DND-41 (cell line): ENCODE data around the gene EMILIN2.

Experiments used
- ATAC-seq: fragments of 200-7000 bp; cut with Tn5 transposase; 3 replicates; pipeline ENCODE4 v1.9.1; 2021; ENCODE audit warnings: low read depth; ENCODE audit not compliant: insufficient read depth
- DNase-seq: peaks from one replicate; pipeline ENCODE4 v3.0.0-alpha.2; 2020
- H2AFZ ChIP-seq: 2 replicates; pipeline ENCODE4 v1.6.0; 2012; ENCODE audit warnings: low read depth, low read length
- H3K27ac ChIP-seq: 2 replicates; pipeline ENCODE4 v1.5.1; 2012; ENCODE audit warnings: low read length, inconsistent platforms
- H3K27me3 ChIP-seq: fragments of 200-600 bp; sonication (generic); 2 replicates; pipeline ENCODE4 v1.6.0; 2012; ENCODE audit warnings: low read length, mild to moderate bottlenecking, inconsistent platforms; ENCODE audit not compliant: insufficient read depth, poor library complexity
- H3K36me3 ChIP-seq: 2 replicates; pipeline ENCODE4 v1.5.1; 2012; ENCODE audit warnings: low read length, inconsistent platforms; ENCODE audit not compliant: insufficient read depth
- H3K4me1 ChIP-seq: 2 replicates; pipeline ENCODE4 v1.5.1; 2012; ENCODE audit warnings: mild to moderate bottlenecking, low read length; ENCODE audit not compliant: insufficient read depth
- H3K4me2 ChIP-seq: 2 replicates; pipeline ENCODE4 v1.6.0; 2012; ENCODE audit warnings: mild to moderate bottlenecking, moderate library complexity, low read length, inconsistent platforms; ENCODE audit not compliant: insufficient read depth
- H3K4me3 ChIP-seq, 2 experiments: fragments of 200-600 bp in 1 of 2; shearing (Covaris generic) in 1 of 2; 2 replicates each; pipeline ENCODE4 v1.5.1; 2012 to 2016; ENCODE audit warnings: inconsistent platforms in 2 of 2, low read length in 2 of 2, mild to moderate bottlenecking in 2 of 2, low read depth in 1 of 2, moderate library complexity in 1 of 2
- H3K79me2 ChIP-seq: 2 replicates; pipeline ENCODE4 v1.6.0; 2012; ENCODE audit warnings: low read length, inconsistent platforms; ENCODE audit not compliant: insufficient read depth
- H3K9ac ChIP-seq: 2 replicates; pipeline ENCODE4 v1.6.0; 2012; ENCODE audit warnings: low read depth, mild to moderate bottlenecking, inconsistent platforms, low read length, moderate library complexity
- H3K9me3 ChIP-seq: 2 replicates; pipeline ENCODE4 v1.5.1; 2012; ENCODE audit warnings: low read length, moderate library complexity, mild to moderate bottlenecking, inconsistent platforms; ENCODE audit not compliant: insufficient read depth, severe bottlenecking
- H4K20me1 ChIP-seq: 2 replicates; pipeline ENCODE4 v1.6.0; 2012; ENCODE audit warnings: low read length; ENCODE audit not compliant: insufficient read depth
- EZH2 ChIP-seq: IDR thresholded peaks from 3 replicates; pipeline ENCODE4 v1.6.1; 2012; ENCODE audit warnings: borderline replicate concordance, low read depth, mild to moderate bottlenecking, moderate library complexity, low read length, inconsistent platforms; ENCODE audit not compliant: severe bottlenecking
- TF ChIP-seq, protein P1 (sequence below): IDR thresholded peaks from 2 replicates; pipeline ENCODE4 v1.5.1; 2012; ENCODE audit warnings: borderline replicate concordance, low read length, moderate library complexity, mild to moderate bottlenecking; ENCODE audit not compliant: poor library complexity, severe bottlenecking; ENCODE audit errors: extremely low read depth

Gene EMILIN2

GRCh38 chr18:2906704-2907549 is 60.1 kb downstream of the EMILIN2 start:
- Histone ChIP-seq H3K9me3 (no peaks in the 10 kb centered on the region), H3K9ac (peak overlapping the region; percentile 88), H3K36me3 (peaks cover 38% of the 10 kb centered on the region), H3K27me3 (no peaks in the 10 kb centered on the region), H3K4me1 (peaks cover 26% of the 10 kb centered on the region), H3K4me2 (peak overlapping the region; percentile 74), H3K79me2 (peaks cover 18% of the 10 kb centered on the region), H3K4me3 (peak overlapping the region; percentile 81 to 82), H4K20me1 (peaks cover 10% of the 10 kb centered on the region), H2AFZ (peak overlapping the region; percentile 95), H3K27ac (peak overlapping the region; percentile 74)
- ATAC-seq (peak; percentile 66), DNase-seq (peak; percentile 61)
- TF ChIP-seq, protein P1, sequence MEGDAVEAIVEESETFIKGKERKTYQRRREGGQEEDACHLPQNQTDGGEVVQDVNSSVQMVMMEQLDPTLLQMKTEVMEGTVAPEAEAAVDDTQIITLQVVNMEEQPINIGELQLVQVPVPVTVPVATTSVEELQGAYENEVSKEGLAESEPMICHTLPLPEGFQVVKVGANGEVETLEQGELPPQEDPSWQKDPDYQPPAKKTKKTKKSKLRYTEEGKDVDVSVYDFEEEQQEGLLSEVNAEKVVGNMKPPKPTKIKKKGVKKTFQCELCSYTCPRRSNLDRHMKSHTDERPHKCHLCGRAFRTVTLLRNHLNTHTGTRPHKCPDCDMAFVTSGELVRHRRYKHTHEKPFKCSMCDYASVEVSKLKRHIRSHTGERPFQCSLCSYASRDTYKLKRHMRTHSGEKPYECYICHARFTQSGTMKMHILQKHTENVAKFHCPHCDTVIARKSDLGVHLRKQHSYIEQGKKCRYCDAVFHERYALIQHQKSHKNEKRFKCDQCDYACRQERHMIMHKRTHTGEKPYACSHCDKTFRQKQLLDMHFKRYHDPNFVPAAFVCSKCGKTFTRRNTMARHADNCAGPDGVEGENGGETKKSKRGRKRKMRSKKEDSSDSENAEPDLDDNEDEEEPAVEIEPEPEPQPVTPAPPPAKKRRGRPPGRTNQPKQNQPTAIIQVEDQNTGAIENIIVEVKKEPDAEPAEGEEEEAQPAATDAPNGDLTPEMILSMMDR: peak; percentile 51
- TF ChIP-seq EZH2: no peak

DNA sequence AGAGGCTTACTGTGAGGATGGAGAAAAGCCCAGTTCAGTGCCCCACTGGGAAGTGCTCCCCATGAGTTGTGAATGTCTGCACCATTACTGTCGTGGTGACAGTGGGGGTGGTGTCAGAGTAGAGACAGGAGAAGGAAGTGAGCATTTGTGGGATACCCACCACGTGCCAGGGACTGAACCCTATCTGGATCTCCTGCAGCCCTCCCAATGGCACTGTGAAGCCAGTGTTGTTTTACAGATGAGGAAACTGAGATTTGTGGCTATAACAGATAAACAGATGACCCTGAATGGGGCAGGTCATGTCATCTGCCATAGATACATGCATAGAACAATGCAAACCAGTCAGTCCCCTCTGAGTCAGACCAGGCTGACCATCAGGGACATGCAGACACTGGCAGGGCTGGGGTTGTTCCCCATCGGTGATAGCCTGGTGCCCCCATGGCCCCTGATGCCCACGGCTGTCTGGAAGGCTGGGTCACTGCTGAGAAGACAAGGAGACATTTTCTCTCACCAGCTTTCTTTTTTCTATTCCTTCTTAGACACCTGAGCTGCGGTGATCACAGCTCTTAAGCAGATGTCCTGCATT is 60.8 kb downstream of the EMILIN2 start:
- TF ChIP-seq EZH2: no peak
- TF ChIP-seq, protein P1: no peak
- Histone ChIP-seq H3K9ac (peak overlapping the region; percentile 88; the same call in 1 of the 2 replicates), H3K36me3 (peaks cover 43% of the 10 kb centered on the region), H3K4me3 (peak overlapping the region in 1 of 2 experiments; percentile 82; a peak in 2 of 4 replicates), H3K9me3 (no peaks in the 10 kb centered on the region), H2AFZ (no peak overlapping the region), H3K27me3 (no peaks in the 10 kb centered on the region), H4K20me1 (peaks cover 10% of the 10 kb centered on the region), H3K4me1 (peaks cover 26% of the 10 kb centered on the region), H3K27ac (no peak overlapping the region), H3K4me2 (peak overlapping the region; percentile 74), H3K79me2 (peaks cover 18% of the 10 kb centered on the region)
- ATAC-seq (peak; percentile 8), DNase-seq (no peak)

DNA sequence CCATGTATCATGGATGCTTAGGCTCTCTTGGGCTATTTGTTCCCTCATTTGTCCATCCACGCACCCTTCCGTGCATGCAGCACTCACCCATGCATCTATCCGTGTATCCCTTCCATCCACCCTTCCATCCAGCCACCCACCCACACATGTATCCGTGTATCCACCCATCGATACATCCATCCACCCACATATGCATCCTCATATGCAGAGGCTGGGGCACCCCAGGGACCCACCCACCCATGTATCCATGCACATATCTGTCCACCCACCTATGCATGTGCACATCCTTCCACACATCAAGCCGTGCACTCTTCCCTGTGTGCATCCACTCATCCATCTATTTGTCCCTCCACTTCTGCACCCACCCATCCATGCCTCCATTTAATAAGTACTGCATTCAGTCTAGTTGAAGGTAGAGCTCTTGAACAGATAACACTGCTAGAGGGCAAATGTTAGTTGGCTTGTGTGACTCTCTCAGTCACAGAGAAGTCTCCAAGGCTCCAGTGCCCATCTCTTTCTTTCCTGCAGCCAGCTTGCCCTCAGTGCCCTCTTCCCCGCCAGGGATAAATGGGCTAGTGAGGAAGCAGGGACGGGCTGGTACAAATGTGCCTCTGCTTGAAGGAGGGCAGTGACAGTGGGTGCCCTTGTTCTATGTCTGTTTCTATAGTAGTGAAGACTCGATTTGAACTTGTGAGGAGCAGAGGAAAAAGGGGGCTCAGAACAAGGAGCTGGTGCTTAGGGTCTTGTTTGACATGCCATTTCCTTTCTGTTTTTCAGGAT is 61.5 kb downstream of the EMILIN2 start:
- peaks cover 10% of the 10 kb centered on the region for H4K20me1 ChIP-seq
- H3K9ac ChIP-seq: no peak overlapping the region
- no peak overlapping the region for H2AFZ ChIP-seq
- ATAC-seq: no peak
- no peaks in the 10 kb centered on the region for H3K9me3 ChIP-seq
- H3K27me3 ChIP-seq: no peaks in the 10 kb centered on the region
- TF ChIP-seq EZH2: no peak
- TF ChIP-seq, protein P1: no peak
- peaks cover 50% of the 10 kb centered on the region for H3K36me3 ChIP-seq
- H3K4me3 ChIP-seq: no peak overlapping the region
- peak overlapping the region; percentile 74; the same call in 1 of the 2 replicates for H3K4me2 ChIP-seq
- DNase-seq: no peak
- peaks cover 26% of the 10 kb centered on the region for H3K4me1 ChIP-seq
- peaks cover 18% of the 10 kb centered on the region for H3K79me2 ChIP-seq
- no peak overlapping the region for H3K27ac ChIP-seq
